BE2C (cell line): ENCODE results near the gene CLCN4.

Experiments
- DNase-seq: peaks from one replicate; pipeline ENCODE4 v3.0.0-alpha.2; 2020
- H3K27me3 ChIP-seq: fragments of 250-450 bp; sonication (Bioruptor Pico); 2 replicates; pipeline ENCODE4 v1.5.1; 2020; ENCODE audit warnings: mild to moderate bottlenecking
- H3K36me3 ChIP-seq: fragments of 250-450 bp; sonication (Bioruptor Pico); 2 replicates; pipeline ENCODE4 v1.5.1; 2020; ENCODE audit warnings: mild to moderate bottlenecking
- H3K4me1 ChIP-seq: fragments of 250-450 bp; sonication (Bioruptor Pico); 2 replicates; pipeline ENCODE4 v1.5.1; 2020
- H3K4me3 ChIP-seq: 2 replicates; pipeline ENCODE4 v1.5.1; 2011; ENCODE audit warnings: low read depth, low read length
- H3K9me3 ChIP-seq: fragments of 250-450 bp; sonication (Bioruptor Pico); 2 replicates; pipeline ENCODE4 v1.5.1; 2020
- CTCF ChIP-seq: IDR thresholded peaks from 2 replicates; pipeline ENCODE4 v1.5.1; 2012; ENCODE audit warnings: mild to moderate bottlenecking, low read depth, low read length

Gene CLCN4

GRCh38 chrX:10197279-10198210 is 40.8 kb downstream of the CLCN4 start:
- Histone ChIP-seq H3K4me1 (no peaks in the 10 kb centered on the region), H3K36me3 (no peaks in the 10 kb centered on the region), H3K9me3 (no peaks in the 10 kb centered on the region), H3K4me3 (no peak overlapping the region), H3K27me3 (no peaks in the 10 kb centered on the region)
- no peak for TF ChIP-seq CTCF
- no peak for DNase-seq

GRCh38 chrX:10198254-10198653 is 41.5 kb downstream of the CLCN4 start:
- no peak for DNase-seq
- no peaks in the 10 kb centered on the region for H3K9me3 ChIP-seq
- TF ChIP-seq CTCF, result no peak
- no peak overlapping the region for H3K4me3 ChIP-seq
- H3K36me3 ChIP-seq, result no peaks in the 10 kb centered on the region
- no peaks in the 10 kb centered on the region for H3K4me1 ChIP-seq
- H3K27me3 ChIP-seq, result no peaks in the 10 kb centered on the region

GRCh38 chrX:10199212-10199611 is 42.4 kb downstream of the CLCN4 start:
- no peaks in the 10 kb centered on the region for H3K4me1 ChIP-seq
- no peak for TF ChIP-seq CTCF
- DNase-seq, result no peak
- no peaks in the 10 kb centered on the region for H3K9me3 ChIP-seq
- no peaks in the 10 kb centered on the region for H3K36me3 ChIP-seq
- no peaks in the 10 kb centered on the region for H3K27me3 ChIP-seq
- no peak overlapping the region for H3K4me3 ChIP-seq

GRCh38 chrX:10203617-10204016 is 46.8 kb downstream of the CLCN4 start:
- TF ChIP-seq CTCF, result no peak
- Histone ChIP-seq H3K4me1 (no peaks in the 10 kb centered on the region), H3K36me3 (no peaks in the 10 kb centered on the region), H3K27me3 (no peaks in the 10 kb centered on the region), H3K4me3 (no peak overlapping the region), H3K9me3 (no peaks in the 10 kb centered on the region)
- DNase-seq, result no peak

GRCh38 chrX:10206317-10206716 is 49.5 kb downstream of the CLCN4 start:
- Histone ChIP-seq H3K36me3 (no peaks in the 10 kb centered on the region), H3K9me3 (no peaks in the 10 kb centered on the region), H3K4me3 (no peak overlapping the region), H3K4me1 (no peaks in the 10 kb centered on the region), H3K27me3 (no peaks in the 10 kb centered on the region)
- no peak for DNase-seq
- TF ChIP-seq CTCF, result no peak

GRCh38 chrX:10208281-10208856 is 51.6 kb downstream of the CLCN4 start:
- H3K9me3 ChIP-seq, result no peaks in the 10 kb centered on the region
- no peaks in the 10 kb centered on the region for H3K4me1 ChIP-seq
- DNase-seq, result no peak
- no peak overlapping the region for H3K4me3 ChIP-seq
- H3K36me3 ChIP-seq, result no peaks in the 10 kb centered on the region
- no peak for TF ChIP-seq CTCF
- H3K27me3 ChIP-seq, result no peaks in the 10 kb centered on the region
